Measurements from ENCODE around the gene ZNF689. TPM values are rescaled to one million over a fixed set of nuclear protein-coding genes. Genes with fewer than 3 reads are reported as not detected.
A peak's percentile ranks its signal among the peaks of the same experiment; 100 is the strongest.

Gene ZNF689
- total and polyA plus RNA-seq, 2 of the 13 experiments (the other 11 are each of a cell fraction or from before 2014, with no cell fraction given), result 9.7 to 19.5 TPM

- no peak for TF ChIP-seq ZBTB37 (CRISPR knock-in tag; IDR thresholded peaks at IDR 0.05)
- TF ChIP-seq PATZ1 (CRISPR knock-in tag; IDR thresholded peaks at IDR 0.05), result peak; percentile 55
- peak; percentile 50; the same call in 1 of the 2 replicates for TF ChIP-seq SAFB2 (CRISPR knock-in tag; IDR thresholded peaks at IDR 0.05; ENCODE audit: borderline replicate concordance, low read depth)
- TF ChIP-seq, protein P1, sequence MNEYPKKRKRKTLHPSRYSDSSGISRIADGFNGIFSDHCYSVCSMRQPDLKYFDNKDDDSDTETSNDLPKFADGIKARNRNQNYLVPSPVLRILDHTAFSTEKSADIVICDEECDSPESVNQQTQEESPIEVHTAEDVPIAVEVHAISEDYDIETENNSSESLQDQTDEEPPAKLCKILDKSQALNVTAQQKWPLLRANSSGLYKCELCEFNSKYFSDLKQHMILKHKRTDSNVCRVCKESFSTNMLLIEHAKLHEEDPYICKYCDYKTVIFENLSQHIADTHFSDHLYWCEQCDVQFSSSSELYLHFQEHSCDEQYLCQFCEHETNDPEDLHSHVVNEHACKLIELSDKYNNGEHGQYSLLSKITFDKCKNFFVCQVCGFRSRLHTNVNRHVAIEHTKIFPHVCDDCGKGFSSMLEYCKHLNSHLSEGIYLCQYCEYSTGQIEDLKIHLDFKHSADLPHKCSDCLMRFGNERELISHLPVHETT (CRISPR knock-in tag; conservative IDR thresholded peaks at IDR 0.05), result peak; percentile 78
- TF ChIP-seq ZNF451 (CRISPR knock-in tag; IDR thresholded peaks at IDR 0.05), result peak; percentile 97
- no peak for TF ChIP-seq ZNF850 (CRISPR knock-in tag; conservative IDR thresholded peaks at IDR 0.05)
- no peak for TF ChIP-seq CBX5 (CRISPR knock-in tag; IDR thresholded peaks at IDR 0.05; ENCODE audit: borderline replicate concordance)
- TF ChIP-seq FOXP1 (IDR thresholded peaks at IDR 0.05), result no peak
- TF ChIP-seq FOXP1 (CRISPR knock-in tag; IDR thresholded peaks at IDR 0.05), result no peak
- TF ChIP-seq TSC22D2 (CRISPR knock-in tag; IDR thresholded peaks at IDR 0.05; ENCODE audit: borderline replicate concordance), result 0 out of 2 replicates have a peak, but pooled peaks have one; percentile 24
- peak; percentile 79 for TF ChIP-seq NKX3-1 (CRISPR knock-in tag; IDR thresholded peaks at IDR 0.05)
- TF ChIP-seq ZNF136 (CRISPR knock-in tag; IDR thresholded peaks at IDR 0.05; ENCODE audit: low read depth), result no peak
- TF ChIP-seq AHDC1 (CRISPR knock-in tag; IDR thresholded peaks at IDR 0.05; ENCODE audit: borderline replicate concordance), result no peak
- TF ChIP-seq RBAK (CRISPR knock-in tag; IDR thresholded peaks at IDR 0.05), result peak; percentile 54; the same call in 1 of the 2 replicates
- TF ChIP-seq HOXA5 (CRISPR knock-in tag; IDR thresholded peaks at IDR 0.05), result peak; percentile 54; the same call in 1 of the 2 replicates
- peak; percentile 95 for TF ChIP-seq ERF (CRISPR knock-in tag; IDR thresholded peaks at IDR 0.05)
- no peak for TF ChIP-seq MAFF (IDR thresholded peaks at IDR 0.05; ENCODE audit: low read depth, low read length)
- TF ChIP-seq TEAD2 (CRISPR knock-in tag; IDR thresholded peaks at IDR 0.05), result no peak
- TF ChIP-seq TARDBP (CRISPR knock-in tag; IDR thresholded peaks at IDR 0.05), result peak; percentile 57
- TF ChIP-seq ZBTB38 (CRISPR knock-in tag; IDR thresholded peaks at IDR 0.05), result peak; percentile 53
Observed at GRCh38 chr16:30657866-30658730, 47.9 kb upstream of the ZNF689 start, which contains the start of gene FBRS (continued).

Measured in HepG2 (cell line).